Liver (tissue), 9 donors: ENCODE measurements around the gene TMEM135. TPM values are rescaled to one million over a fixed set of nuclear protein-coding genes. Genes with fewer than 3 reads are reported as not detected.

Experiments used
- DNase-seq: peaks from one replicate; pipeline ENCODE4 v3.0.0-alpha.2; 2017; ENCODE audit warnings: low spot score
- H3K27ac ChIP-seq, 2 donors: one replicate each; pipeline ENCODE4 v1.7.0; 2013; ENCODE audit warnings: inconsistent platforms in 2 of 2, low read length in 2 of 2, control low read depth in 1 of 2, low read depth in 1 of 2, mild to moderate bottlenecking in 1 of 2
- H3K27me3 ChIP-seq, 4 donors: one replicate each; pipeline versions ENCODE4 v1.6.1 to v1.7.0; 2013; ENCODE audit warnings: low read length in 3 of 4, inconsistent platforms in 1 of 4, mild to moderate bottlenecking in 1 of 4, moderate library complexity in 1 of 4; ENCODE audit not compliant: control insufficient read depth in 4 of 4, insufficient read depth in 4 of 4
- H3K36me3 ChIP-seq, 4 donors: one replicate each; pipeline versions ENCODE4 v1.6.1 to v1.7.0; 2013; ENCODE audit warnings: low read length in 3 of 4, mild to moderate bottlenecking in 3 of 4, low read depth in 1 of 4, moderate library complexity in 1 of 4; ENCODE audit not compliant: control insufficient read depth in 4 of 4, insufficient read depth in 3 of 4
- H3K4me1 ChIP-seq, 4 donors: one replicate each; pipeline versions ENCODE4 v1.6.1 to v1.7.0; 2013; ENCODE audit warnings: low read length in 3 of 4, mild to moderate bottlenecking in 3 of 4, moderate library complexity in 1 of 4; ENCODE audit not compliant: control insufficient read depth in 4 of 4, insufficient read depth in 4 of 4
- H3K4me3 ChIP-seq, 3 donors: one replicate each; pipeline versions ENCODE4 v1.6.1 to v1.7.0; 2013; ENCODE audit warnings: low read length in 3 of 3, control low read depth in 1 of 3, low read depth in 1 of 3, mild to moderate bottlenecking in 1 of 3
- H3K9ac ChIP-seq, 2 donors: one replicate each; pipeline ENCODE4 v1.7.0; 2013; ENCODE audit warnings: low read length in 2 of 2, mild to moderate bottlenecking in 2 of 2, moderate library complexity in 2 of 2, control low read depth in 1 of 2, low read depth in 1 of 2
- H3K9me3 ChIP-seq, 4 donors: one replicate each; pipeline versions ENCODE4 v1.6.1 to v1.7.0; 2013; ENCODE audit warnings: low read length in 3 of 4; ENCODE audit not compliant: control insufficient read depth in 4 of 4
- EGR1 ChIP-seq, 2 donors: IDR thresholded peaks; 2 replicates each; pipeline ENCODE4 v1.6.1; 2016 to 2018; ENCODE audit warnings: antibody characterized with exemption in 2 of 2, low read depth in 2 of 2
- FOXA1 ChIP-seq: IDR thresholded peaks from 2 replicates; pipeline ENCODE4 v1.6.1; 2016; ENCODE audit warnings: antibody characterized with exemption
- FOXA2 ChIP-seq: IDR thresholded peaks from 2 replicates; pipeline ENCODE4 v1.6.1; 2016; ENCODE audit warnings: antibody characterized with exemption
- GABPA ChIP-seq, 2 donors: IDR thresholded peaks in 1 of 2; conservative IDR thresholded peaks in 1 of 2; 2 replicates each; pipeline ENCODE4 v1.6.1; 2016; ENCODE audit warnings: antibody characterized with exemption in 2 of 2, mild to moderate bottlenecking in 1 of 2, moderate library complexity in 1 of 2
- HNF4A ChIP-seq, 2 donors: conservative IDR thresholded peaks; 2 replicates each; pipeline ENCODE4 v1.6.1; 2016; ENCODE audit warnings: antibody characterized with exemption in 2 of 2, mild to moderate bottlenecking in 2 of 2
- HNF4G ChIP-seq: IDR thresholded peaks from 2 replicates; pipeline ENCODE4 v1.6.1; 2016; ENCODE audit warnings: antibody characterized with exemption
- JUND ChIP-seq, 2 donors: IDR thresholded peaks; 2 replicates each; pipeline ENCODE4 v1.6.1; 2016; ENCODE audit warnings: antibody characterized with exemption in 2 of 2
- NR2F2 ChIP-seq: IDR thresholded peaks from 2 replicates; pipeline ENCODE4 v1.6.1; 2016; ENCODE audit warnings: antibody characterized with exemption
- RAD21 ChIP-seq, 2 donors: IDR thresholded peaks; 2 replicates each; pipeline ENCODE4 v1.6.1; 2016; ENCODE audit warnings: antibody characterized with exemption in 2 of 2, mild to moderate bottlenecking in 2 of 2
- RXRA ChIP-seq, 2 donors: IDR thresholded peaks; 2 replicates each; pipeline ENCODE4 v1.6.1; 2017 to 2018; ENCODE audit warnings: antibody characterized with exemption in 2 of 2, mild to moderate bottlenecking in 1 of 2
- SP1 ChIP-seq: IDR thresholded peaks from 2 replicates; pipeline ENCODE4 v1.6.1; 2018; ENCODE audit warnings: antibody characterized with exemption, mild to moderate bottlenecking
- TAF1 ChIP-seq: conservative IDR thresholded peaks from 2 replicates; pipeline ENCODE4 v1.6.1; 2016; ENCODE audit warnings: antibody characterized with exemption, mild to moderate bottlenecking
- YY1 ChIP-seq: IDR thresholded peaks from 2 replicates; pipeline ENCODE4 v1.6.1; 2016; ENCODE audit warnings: antibody characterized with exemption, mild to moderate bottlenecking
- WGBS: extraction: QIAGEN DNeasy Blood & Tissue Kit; methylation state at CpG from one replicate; pipeline ENCODE4 v1.1.7; 2013; 5-methylcytosine and 5-hydroxymethylcytosine counted together
- polyA plus RNA-seq, 2 donors: library from polyadenylated mRNA; stranded (reverse) in 1 of 2; unstranded in 1 of 2; fragments of 200-250 nt in 1 of 2; fragments of >200 nt in 1 of 2; fragmentation: Nextera tagmentation in 1 of 2; extraction: Ambion mirVana in 1 of 2; gene quantifications; one replicate each; pipeline versions ENCODE4 v1.2.1 to v1.2.3, GENCODE V29; 2013 to 2015
- total RNA-seq, 2 donors: library from RNA; depleted of rRNA; stranded (reverse); fragments of >200 nt; gene quantifications; one replicate each; pipeline ENCODE4 v1.2.3, GENCODE V29; 2014
- TF ChIP-seq, protein P1 (sequence below): IDR thresholded peaks from 2 replicates; pipeline ENCODE4 v1.6.1; 2016; ENCODE audit warnings: antibody characterized with exemption, mild to moderate bottlenecking
- TF ChIP-seq, protein P2 (sequence below): IDR thresholded peaks from 2 replicates; pipeline ENCODE4 v1.6.1; 2016; ENCODE audit warnings: antibody characterized with exemption
- TF ChIP-seq, protein P3 (sequence below): fragments of 150-350 bp; IDR thresholded peaks from 2 replicates; pipeline ENCODE4 v1.5.1; 2017; ENCODE audit warnings: improper control_type of control experiment, low read depth, low read length; ENCODE audit not compliant: missing input control
- TF ChIP-seq, protein P4 (sequence below): IDR thresholded peaks from 2 replicates; pipeline ENCODE4 v1.6.1; 2016; ENCODE audit warnings: antibody characterized with exemption
- TF ChIP-seq, protein P5 (sequence below): IDR thresholded peaks from 2 replicates; pipeline ENCODE4 v1.6.1; 2016; ENCODE audit warnings: antibody characterized with exemption
- donor health status: healthy.
- donor health status: healthy.
- donor health status: healthy.
- donor health status: healthy.
- donor health status: healthy.

Gene TMEM135
- total and polyA plus RNA-seq, 4 donors: 10.0 to 38.9 (median 23.5) TPM

DNA sequence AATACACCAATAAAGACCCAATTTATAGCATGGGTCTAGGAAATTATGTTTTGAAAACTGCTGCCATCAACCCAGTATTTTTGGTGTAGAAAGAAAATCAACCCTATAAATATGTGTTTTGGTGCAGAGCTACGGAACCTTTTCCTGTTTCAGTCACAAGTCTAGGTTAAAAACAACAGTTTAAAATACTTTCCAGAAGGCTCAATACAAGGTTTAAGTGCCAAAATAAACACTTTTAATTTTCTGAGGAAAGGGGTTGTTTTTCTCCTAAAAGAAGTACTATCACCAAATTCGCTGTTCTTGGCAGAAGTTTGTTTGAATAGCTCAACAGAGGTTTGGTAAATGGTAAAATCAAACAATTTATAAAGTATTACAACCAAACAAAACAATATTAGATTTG, 201.3 kb downstream of the TMEM135 start (continued):
- TF ChIP-seq, protein P1, sequence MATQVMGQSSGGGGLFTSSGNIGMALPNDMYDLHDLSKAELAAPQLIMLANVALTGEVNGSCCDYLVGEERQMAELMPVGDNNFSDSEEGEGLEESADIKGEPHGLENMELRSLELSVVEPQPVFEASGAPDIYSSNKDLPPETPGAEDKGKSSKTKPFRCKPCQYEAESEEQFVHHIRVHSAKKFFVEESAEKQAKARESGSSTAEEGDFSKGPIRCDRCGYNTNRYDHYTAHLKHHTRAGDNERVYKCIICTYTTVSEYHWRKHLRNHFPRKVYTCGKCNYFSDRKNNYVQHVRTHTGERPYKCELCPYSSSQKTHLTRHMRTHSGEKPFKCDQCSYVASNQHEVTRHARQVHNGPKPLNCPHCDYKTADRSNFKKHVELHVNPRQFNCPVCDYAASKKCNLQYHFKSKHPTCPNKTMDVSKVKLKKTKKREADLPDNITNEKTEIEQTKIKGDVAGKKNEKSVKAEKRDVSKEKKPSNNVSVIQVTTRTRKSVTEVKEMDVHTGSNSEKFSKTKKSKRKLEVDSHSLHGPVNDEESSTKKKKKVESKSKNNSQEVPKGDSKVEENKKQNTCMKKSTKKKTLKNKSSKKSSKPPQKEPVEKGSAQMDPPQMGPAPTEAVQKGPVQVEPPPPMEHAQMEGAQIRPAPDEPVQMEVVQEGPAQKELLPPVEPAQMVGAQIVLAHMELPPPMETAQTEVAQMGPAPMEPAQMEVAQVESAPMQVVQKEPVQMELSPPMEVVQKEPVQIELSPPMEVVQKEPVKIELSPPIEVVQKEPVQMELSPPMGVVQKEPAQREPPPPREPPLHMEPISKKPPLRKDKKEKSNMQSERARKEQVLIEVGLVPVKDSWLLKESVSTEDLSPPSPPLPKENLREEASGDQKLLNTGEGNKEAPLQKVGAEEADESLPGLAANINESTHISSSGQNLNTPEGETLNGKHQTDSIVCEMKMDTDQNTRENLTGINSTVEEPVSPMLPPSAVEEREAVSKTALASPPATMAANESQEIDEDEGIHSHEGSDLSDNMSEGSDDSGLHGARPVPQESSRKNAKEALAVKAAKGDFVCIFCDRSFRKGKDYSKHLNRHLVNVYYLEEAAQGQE: no peak
- TF ChIP-seq RAD21 (IDR thresholded peaks at IDR 0.05) (no peak), TAF1 (no peak), GABPA (IDR thresholded peaks at IDR 0.05 in 1 of 2, conservative IDR thresholded peaks at IDR 0.05 in 1 of 2) (no peak), FOXA2 (no peak)

DNA sequence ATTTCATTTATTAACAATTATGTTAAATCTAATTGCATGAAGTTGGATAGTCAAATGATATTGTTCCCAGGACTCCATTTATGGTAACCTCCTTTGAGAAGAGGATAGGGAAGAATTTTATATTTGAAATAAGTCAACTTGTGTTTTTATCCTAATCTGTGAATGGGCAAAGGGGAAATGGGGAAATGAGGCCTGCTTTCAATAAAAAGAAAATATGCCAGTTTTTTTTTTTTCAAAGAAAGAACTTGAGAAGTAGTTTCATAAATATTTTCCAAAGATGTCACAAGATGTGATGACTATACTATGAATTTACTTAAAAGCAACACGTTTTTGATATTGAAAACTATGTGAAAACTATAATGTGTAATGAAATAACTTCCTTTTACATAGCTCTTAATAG, 201.8 kb downstream of the TMEM135 start:
- H3K4me1 ChIP-seq: no peaks in the 10 kb centered on the region
- no peaks in the 10 kb centered on the region for H3K27me3 ChIP-seq
- TF ChIP-seq FOXA2: no peak
- TF ChIP-seq NR2F2: no peak
- TF ChIP-seq, protein P2, sequence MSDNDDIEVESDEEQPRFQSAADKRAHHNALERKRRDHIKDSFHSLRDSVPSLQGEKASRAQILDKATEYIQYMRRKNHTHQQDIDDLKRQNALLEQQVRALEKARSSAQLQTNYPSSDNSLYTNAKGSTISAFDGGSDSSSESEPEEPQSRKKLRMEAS: no peak
- TF ChIP-seq RAD21 (IDR thresholded peaks at IDR 0.05): no peak
- no peak overlapping the region for H3K9ac ChIP-seq
- H3K36me3 ChIP-seq: no peaks in the 10 kb centered on the region
- no peaks in the 10 kb centered on the region for H3K9me3 ChIP-seq
- DNase-seq: no peak
- H3K4me3 ChIP-seq: no peak overlapping the region
- WGBS: 81% methylated on average over 1 of the region's 1 CpG
- no peak overlapping the region for H3K27ac ChIP-seq

DNA sequence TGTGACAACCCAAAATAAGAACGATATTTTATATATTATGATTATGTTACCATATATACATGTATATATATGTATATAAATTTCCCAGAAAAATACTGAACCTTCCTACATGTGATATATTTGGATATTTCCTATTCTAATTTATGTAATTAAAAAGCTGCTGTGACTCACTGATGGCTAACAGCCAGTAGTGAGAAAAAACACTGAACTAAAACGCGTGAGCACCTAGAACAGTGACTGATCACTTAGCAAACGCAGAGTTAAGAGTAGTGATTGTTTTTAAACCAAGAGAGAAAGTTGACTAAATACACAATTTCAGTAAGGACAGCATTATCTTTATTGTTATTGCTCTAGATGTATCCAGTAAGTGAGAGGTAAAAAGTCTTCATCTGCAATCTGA, 213.8 kb downstream of the TMEM135 start:
- no peak overlapping the region for H3K4me3 ChIP-seq
- peaks cover 0 to 2% (median 0%) of the 10 kb centered on the region in 4 donors for H3K4me1 ChIP-seq
- DNase-seq: no peak
- H3K36me3 ChIP-seq: peaks cover 0 to 2% (median 0%) of the 10 kb centered on the region in 4 donors
- H3K9me3 ChIP-seq: no peaks in the 10 kb centered on the region
- no peak for TF ChIP-seq RAD21 (IDR thresholded peaks at IDR 0.05)
- TF ChIP-seq SP1: no peak
- no peak for TF ChIP-seq FOXA1
- TF ChIP-seq HNF4G: no peak
- TF ChIP-seq JUND (IDR thresholded peaks at IDR 0.05): no peak
- no peak for TF ChIP-seq RXRA (IDR thresholded peaks at IDR 0.05)
- TF ChIP-seq, protein P2: no peak
- TF ChIP-seq EGR1 (IDR thresholded peaks at IDR 0.05; ENCODE audit: low read depth in 2 of 2): no peak
- TF ChIP-seq YY1: no peak
- no peak for TF ChIP-seq HNF4A (conservative IDR thresholded peaks at IDR 0.05)
- TF ChIP-seq, protein P3, sequence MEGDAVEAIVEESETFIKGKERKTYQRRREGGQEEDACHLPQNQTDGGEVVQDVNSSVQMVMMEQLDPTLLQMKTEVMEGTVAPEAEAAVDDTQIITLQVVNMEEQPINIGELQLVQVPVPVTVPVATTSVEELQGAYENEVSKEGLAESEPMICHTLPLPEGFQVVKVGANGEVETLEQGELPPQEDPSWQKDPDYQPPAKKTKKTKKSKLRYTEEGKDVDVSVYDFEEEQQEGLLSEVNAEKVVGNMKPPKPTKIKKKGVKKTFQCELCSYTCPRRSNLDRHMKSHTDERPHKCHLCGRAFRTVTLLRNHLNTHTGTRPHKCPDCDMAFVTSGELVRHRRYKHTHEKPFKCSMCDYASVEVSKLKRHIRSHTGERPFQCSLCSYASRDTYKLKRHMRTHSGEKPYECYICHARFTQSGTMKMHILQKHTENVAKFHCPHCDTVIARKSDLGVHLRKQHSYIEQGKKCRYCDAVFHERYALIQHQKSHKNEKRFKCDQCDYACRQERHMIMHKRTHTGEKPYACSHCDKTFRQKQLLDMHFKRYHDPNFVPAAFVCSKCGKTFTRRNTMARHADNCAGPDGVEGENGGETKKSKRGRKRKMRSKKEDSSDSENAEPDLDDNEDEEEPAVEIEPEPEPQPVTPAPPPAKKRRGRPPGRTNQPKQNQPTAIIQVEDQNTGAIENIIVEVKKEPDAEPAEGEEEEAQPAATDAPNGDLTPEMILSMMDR: no peak
- no peak for TF ChIP-seq GABPA (IDR thresholded peaks at IDR 0.05 in 1 of 2, conservative IDR thresholded peaks at IDR 0.05 in 1 of 2)
- no peak for TF ChIP-seq TAF1
- TF ChIP-seq, protein P1: no peak
- TF ChIP-seq, protein P4, sequence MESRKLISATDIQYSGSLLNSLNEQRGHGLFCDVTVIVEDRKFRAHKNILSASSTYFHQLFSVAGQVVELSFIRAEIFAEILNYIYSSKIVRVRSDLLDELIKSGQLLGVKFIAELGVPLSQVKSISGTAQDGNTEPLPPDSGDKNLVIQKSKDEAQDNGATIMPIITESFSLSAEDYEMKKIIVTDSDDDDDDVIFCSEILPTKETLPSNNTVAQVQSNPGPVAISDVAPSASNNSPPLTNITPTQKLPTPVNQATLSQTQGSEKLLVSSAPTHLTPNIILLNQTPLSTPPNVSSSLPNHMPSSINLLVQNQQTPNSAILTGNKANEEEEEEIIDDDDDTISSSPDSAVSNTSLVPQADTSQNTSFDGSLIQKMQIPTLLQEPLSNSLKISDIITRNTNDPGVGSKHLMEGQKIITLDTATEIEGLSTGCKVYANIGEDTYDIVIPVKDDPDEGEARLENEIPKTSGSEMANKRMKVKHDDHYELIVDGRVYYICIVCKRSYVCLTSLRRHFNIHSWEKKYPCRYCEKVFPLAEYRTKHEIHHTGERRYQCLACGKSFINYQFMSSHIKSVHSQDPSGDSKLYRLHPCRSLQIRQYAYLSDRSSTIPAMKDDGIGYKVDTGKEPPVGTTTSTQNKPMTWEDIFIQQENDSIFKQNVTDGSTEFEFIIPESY: no peak
- no peak for TF ChIP-seq FOXA2
- TF ChIP-seq, protein P5, sequence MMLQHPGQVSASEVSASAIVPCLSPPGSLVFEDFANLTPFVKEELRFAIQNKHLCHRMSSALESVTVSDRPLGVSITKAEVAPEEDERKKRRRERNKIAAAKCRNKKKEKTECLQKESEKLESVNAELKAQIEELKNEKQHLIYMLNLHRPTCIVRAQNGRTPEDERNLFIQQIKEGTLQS: no peak
- H3K27me3 ChIP-seq: no peaks in the 10 kb centered on the region
- H3K9ac ChIP-seq: no peak overlapping the region
- 97% methylated on average over 4 of the region's 4 CpGs for WGBS
- no peak overlapping the region for H3K27ac ChIP-seq
